HG03460 (cell line): Measurements from ENCODE around the gene TMEM200A.
"Not testable (repeated sequence)": the region's sequence is repeated elsewhere in the genome, so short reads cannot be mapped to it uniquely, and the experiment has no call there.

Source experiments
- ATAC-seq: cut with Tn5 transposase; IDR thresholded peaks from one replicate; pipeline ENCODE4 v1.9.1; 2021; ENCODE audit not compliant: unreplicated experiment

TMEM200A gene

DNA sequence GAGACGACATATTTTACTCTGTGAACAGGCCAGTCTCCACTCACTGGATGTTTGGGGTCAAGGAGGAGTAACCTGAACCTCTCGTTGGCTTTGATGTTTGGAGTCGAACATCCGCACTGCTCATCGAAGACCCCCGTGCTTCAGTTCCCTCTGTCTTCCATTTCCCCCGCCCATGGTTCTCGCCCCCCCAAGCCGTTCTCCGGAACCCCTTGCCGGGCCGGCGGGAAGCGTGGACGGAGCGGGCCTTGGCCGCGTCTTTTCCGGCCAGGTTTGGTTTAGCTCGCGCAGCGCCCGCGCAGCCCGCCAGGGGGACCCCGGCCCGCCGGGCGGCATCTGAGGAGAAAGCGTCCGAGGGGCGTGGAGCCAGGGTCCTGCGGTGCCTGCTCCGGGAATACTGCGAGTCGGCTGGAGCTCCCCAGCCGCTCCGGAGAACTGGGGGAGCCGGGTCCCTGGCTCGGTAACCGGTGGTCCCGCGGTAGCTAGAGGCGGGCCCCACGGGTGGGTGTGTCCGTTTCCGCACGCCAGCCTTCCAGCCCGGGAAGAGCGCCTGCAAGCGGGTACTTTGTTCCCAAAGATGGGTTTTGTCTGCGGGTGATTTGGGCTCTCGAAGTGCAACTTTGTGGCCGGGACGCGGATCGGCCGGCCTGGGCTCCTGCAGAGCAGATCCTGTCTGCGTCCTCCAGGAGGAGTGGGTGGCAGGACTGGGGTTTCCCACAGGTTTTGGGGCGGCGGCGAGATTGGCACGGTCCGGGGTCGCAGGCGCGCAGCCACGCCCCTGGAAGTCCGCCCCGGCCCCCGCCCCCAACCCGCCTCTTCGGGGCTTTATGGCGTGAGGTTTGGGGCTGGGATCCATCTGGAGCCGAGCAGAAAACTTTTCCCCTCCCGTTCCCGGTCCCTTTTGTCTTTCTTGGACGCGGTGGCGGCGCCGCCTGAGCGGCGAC, at the start of gene TMEM200A:
TMEM200A (plus strand) TSS at position 852 of the 941 bp plus-strand sequence. CDS start 74,406 bp downstream, outside the sequence.
- ATAC-seq = peak; percentile 67

DNA sequence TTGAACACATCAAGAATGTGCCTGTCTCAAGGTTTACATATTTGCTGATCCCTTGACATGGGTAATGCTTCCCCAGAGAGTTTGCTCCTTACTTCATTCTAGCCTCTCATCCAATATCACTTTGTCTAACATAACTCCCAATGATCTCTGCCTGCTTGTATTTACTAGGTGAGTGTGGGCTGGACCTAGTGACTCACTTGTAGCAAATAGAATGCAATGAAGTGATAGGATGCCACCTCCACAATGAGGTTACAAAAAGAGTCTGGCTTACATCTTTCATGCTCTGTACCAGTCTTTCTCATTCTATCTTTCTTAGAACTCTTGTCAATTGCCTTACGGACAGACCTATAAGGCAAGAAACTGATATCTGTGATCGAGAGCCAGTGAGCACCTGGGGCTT, 44.9 kb upstream of the TMEM200A start:
- ATAC-seq = no peak

- no peak for ATAC-seq
Measured at GRCh38 chr6:130322673-130323268, 43.0 kb upstream of the TMEM200A start.

DNA sequence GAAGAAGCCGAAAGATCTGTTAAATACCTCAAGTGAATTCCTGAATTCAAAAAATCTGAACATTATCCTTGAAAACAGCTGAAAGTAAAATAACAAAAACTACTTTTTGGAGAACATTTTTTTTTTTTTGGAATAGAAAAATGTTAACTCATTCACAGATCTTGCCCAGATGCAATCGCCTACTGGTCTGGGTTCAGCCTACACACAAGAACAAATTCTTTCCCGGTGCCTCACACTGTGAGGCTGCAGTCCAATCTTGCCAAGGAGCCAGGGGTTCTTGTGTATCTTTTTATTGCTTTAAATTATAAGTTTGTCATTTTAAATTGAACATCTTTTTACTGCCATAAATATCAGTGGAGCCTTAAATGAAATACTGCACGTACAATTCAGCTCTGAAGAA, 41.2 kb upstream of the TMEM200A start:
- no peak for ATAC-seq

DNA sequence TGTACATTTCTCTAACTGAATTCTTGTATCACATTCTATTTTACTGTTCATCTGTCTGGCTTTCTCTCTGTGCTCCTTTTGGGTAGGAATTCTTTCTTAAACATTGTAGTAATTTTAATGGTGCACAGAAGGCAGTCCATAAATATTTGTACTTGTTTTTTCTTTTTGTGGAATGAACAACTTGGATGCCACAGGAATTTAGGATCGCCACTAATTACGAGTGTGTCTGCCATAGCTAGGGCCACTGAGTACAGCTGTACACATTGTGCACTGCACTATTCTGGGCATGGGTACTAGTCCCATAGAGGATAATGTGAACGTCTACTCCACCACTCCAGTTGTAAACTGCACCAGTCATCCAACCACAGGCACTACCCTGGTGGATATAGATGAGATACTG, 39.3 kb upstream of the TMEM200A start:
- no peak for ATAC-seq

DNA sequence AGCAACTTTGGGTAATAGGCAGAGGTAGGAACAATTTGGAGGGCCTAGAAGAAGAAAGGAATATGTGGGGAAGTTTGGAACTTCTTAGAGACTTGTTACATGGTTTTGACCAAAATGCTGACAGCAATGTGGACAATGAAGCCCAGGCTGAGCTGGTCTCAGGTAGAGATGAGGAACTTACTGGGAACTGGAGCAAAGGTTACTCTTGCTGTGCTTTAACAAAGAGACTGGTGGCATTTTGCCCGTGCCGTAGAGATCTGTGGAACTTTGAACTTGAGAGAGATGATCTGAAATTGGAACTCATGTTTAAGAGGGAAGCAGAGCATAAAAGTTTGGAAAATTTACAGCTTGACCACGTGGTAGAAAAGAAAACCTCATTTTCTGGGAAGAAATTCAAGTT, 28.3 kb upstream of the TMEM200A start:
- no peak for ATAC-seq

DNA sequence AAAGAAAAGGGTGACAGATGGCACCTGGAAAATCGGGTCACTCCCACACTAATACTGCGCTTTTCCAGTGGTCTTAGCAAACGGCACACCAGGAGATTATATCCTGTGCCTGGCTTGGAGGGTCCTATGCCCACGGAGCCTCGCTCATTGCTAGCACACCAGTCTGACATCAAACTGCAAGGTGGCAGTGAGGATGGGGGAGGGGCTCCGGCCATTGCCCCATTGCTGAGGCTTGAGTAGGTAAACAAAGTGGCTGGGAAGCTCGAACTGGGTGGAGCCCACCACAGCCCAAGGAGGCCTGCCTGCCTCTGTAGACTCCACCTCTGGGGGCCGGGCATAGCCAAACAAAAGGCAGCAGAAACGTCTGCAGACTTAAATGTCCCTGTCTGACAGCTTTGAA, 19.5 kb upstream of the TMEM200A start:
- ATAC-seq = not testable (repeated sequence)

DNA sequence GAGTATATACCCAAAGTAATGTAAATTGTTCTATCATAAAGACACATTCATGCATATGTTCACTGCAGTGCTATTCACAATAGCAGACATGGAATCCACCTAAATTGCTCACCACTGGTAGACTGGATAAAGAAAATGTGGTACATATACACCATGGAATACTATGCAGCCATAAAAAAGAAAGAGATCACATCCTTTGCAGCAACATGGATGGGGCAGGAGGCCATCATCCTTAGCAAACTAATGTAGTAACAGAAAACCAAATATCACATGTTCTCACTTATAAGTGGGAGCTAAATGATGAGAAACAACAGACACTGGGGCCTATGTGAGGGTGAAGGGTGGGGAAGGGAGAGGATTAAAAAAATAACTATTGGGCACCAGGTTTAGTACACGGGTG, 11.5 kb upstream of the TMEM200A start:
- ATAC-seq = no peak

- no peak for ATAC-seq
Measured at GRCh38 chr6:130355572-130355971, 10.2 kb upstream of the TMEM200A start.

DNA sequence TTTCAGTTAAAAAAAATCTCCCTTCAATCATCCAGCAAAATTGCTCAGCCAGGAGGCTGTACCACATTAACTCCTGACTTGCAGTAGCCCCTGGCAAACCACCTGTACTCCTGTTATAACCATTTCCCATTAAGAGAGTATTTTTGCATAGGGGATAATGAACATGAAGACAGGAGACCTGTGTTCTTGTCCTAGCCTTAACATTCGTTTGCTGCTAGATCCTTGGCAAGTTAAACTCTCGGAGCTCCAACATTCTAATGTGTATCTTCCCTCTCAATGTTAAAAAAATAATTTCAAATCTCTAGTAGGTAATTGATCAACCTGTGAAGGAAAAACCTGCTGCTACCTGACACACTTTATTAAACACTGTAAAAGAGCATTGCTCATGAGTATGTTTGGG, 8.4 kb upstream of the TMEM200A start:
- ATAC-seq = no peak

GRCh38 chr6:130359736-130360135, 6.1 kb upstream of the TMEM200A start:
- ATAC-seq = no peak

DNA sequence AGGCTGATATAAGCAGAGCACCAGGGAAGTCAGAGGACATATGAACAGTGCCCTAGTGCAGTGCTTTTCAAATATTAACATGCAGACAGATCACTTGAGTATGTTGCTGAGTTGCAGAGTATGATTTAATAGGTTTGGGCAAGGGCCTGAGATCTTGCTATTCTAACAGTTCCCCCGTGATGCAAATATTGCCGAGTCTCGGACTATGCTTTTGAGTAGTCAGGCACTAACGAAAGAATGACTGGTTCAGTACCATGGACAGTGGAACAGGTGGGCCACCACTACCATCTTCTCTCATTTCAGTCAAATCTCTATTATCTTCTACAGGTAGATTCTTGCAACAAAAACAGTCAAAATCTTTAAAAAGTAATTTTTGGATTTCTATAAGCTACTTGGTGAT, 3.7 kb upstream of the TMEM200A start:
- ATAC-seq = no peak

DNA sequence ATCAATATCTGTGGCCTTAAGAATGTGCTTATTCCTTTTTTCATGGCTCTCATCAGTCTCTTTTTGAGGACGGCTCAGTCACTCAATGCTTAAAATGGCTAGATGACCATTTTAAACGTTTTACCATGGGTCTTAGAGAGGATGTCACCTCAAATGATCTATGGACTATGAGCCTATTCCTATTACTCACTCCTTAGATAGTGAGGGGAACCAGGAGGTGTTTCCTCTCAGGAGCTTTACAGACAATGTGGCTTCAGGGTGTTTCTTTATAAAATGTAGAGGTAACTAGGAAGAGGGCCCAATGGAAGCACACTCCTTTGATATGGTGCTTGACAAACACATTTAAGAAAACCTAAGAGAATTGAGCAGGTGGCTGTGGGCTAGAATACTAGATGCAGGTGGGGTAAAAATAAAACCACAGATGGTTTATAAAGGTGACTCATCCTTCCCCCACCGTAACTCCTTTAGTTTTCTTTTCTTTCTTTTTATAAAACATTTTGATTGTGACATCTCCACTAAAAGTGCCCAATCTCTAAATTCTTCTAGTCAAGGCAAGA, 1.5 kb upstream of the TMEM200A start:
- ATAC-seq = no peak

DNA sequence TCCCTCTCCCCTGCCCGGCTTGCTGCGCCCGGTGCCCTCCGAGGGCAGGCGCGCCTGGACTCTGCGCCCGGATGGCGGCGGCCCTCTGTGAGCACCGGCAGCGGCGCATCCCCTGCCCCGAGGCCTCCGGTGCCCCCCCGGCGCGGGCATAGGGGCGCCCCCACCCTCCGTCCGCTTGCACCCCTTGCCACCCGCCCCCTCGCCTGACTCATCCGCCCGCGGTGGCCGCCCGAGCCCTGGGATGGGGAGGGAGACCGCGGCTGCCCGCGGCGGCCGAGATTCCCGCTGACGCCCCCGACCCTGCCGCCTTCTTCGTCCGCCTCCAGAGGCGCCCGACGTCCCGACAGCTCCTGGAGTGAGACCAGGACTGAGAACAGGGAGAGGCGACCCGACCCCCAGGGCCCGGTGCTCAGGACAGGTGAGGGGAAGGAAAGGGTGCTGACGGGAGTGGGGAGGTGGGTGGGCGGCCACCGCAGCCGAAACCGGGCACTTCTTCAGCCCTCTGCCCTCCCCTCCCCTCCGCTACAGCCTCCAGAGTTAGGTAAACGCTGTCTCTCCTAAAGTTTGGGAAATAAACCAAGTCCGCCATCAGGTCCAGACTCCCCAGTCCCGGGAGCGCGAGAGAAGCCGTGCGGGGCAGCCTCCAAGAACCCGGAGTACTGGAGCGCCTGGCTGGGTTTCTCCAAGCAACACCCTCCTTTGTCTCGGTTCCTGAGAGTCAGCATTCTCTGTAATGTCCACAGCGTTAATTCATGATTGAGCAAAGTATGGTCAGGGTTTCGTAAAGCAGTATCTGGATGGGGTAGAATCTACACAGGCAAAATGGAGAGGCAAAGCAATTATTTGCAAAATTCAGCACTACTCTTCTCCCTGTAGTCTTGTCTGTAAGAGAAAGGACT, 539 bp downstream of the TMEM200A start:
- ATAC-seq = no peak

- ATAC-seq = no peak
Measured at GRCh38 chr6:130367767-130368166, 1.9 kb downstream of the TMEM200A start.

GRCh38 chr6:130368576-130368975, 2.8 kb downstream of the TMEM200A start:
- ATAC-seq = no peak

GRCh38 chr6:130369831-130370230, 4.0 kb downstream of the TMEM200A start:
- no peak for ATAC-seq

DNA sequence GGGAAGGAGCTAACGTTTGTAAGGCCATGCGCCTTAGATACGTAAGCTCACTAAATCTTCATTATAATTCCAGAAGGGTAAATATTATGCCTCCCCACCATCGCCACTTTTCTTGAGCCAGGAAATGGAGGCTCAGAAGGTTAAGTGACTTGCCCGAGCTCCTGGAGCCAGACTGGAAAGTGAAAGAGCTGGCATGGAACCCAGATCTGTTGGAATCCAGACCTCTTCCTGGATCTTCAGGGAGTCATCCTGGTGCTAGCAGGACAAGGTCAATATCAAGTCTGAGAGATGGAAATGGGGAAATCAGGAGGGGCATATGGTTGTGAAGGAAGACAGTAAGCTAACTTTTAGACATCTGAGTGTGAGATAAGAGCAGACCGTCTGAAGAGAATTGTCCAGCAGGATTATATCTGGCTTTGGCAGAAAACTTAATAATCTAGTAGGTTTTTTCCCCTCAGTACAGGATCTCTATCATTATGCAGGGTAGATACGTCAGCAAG, 6.2 kb downstream of the TMEM200A start:
- ATAC-seq = no peak

- ATAC-seq = no peak
Measured at GRCh38 chr6:130372786-130373185, 7.0 kb downstream of the TMEM200A start.

- no peak for ATAC-seq
Measured at GRCh38 chr6:130373992-130374391, 8.2 kb downstream of the TMEM200A start.

GRCh38 chr6:130376936-130377335, 11.1 kb downstream of the TMEM200A start:
- ATAC-seq = no peak
